ENCODE measurements around the gene SMG6. TPM values are rescaled to one million over a fixed set of nuclear protein-coding genes. Genes with fewer than 3 reads are reported as not detected.
"Not testable (repeated sequence)": the region's sequence is repeated elsewhere in the genome, so short reads cannot be mapped to it uniquely, and the experiment has no call there.

SMG6 gene
- polyA plus RNA-seq, 1 donor, result 30.1 TPM

GRCh38 chr17:2264067-2264860, 39.3 kb downstream of the SMG6 start:
- DNase-seq, result no peak

DNA sequence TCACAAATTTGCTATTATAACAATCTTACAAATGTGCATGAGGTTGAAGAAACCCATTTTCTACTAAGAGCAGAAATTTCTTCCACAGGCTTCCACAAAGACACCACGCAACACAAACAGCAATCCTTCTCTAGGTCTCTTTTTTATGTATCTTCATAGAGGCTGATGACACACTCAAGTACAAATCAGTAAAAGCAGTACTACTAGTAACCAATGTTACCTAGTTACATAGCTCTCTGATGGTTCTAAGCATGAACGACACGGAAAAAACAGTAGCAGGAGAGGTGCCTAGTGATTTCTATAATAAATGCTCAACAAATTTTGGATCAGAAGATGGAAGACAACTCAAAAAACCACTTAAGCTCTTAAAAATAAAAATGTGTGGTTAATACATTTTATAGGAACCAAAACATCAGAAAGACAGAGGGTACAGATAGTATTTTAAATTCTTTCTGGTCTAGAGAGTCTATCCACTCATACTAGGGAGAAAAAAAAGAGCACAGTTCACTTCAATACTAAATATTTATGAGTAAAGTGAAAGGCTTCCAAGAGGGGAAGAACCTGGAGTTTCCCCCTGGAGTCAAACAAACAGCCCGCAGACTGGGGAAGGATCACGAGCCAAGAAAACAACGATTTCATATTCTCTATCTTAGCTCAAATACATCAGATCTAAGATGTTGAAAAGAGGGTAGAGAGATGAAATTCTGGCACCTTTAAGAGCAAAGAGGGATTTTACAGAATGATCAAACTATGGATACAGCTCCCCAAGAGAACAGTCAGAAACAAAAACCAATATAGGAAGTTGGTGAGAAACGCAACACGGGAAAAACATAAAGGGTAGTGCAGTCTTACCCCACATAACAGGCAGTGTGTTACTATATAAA, 40.2 kb downstream of the SMG6 start:
- no peak for DNase-seq

- no peak for DNase-seq
Measured at GRCh38 chr17:2262135-2262587, 41.4 kb downstream of the SMG6 start.

DNA sequence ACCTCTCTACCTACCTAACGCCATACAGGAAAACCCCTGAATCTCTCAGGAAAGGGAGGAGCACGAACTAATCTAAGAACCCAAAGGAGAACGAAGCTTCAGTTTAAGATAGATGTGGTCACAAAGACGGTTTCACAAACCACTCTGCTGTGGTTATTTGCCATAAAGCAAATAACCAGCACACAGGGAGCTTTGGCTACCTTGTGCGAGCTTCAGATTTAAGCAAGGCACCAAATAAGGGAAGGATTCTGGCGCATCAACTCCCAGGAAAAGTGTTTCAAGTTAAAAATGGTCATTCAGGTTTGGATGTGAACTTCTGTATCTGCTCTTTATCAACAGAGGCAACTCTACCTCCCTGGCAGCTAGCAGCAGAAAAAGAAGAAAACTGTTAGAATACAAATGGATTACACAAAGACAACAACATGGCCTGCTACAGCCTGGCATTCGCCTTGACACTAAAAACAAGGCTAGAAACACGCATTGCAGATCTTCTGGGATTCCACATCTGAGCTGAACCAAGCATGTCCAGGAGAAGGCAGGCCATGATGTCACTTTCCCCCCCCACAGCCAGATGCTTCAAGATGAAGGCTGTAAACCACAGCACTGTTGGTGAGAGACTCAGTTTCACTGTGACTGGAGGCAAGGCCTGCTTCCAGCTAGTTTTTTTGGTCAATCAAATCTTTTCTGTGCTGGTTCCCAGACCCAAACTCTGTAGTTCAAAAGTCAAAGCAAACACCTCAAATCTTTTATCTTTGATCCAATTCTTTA, 43.6 kb downstream of the SMG6 start:
- no peak for DNase-seq

DNA sequence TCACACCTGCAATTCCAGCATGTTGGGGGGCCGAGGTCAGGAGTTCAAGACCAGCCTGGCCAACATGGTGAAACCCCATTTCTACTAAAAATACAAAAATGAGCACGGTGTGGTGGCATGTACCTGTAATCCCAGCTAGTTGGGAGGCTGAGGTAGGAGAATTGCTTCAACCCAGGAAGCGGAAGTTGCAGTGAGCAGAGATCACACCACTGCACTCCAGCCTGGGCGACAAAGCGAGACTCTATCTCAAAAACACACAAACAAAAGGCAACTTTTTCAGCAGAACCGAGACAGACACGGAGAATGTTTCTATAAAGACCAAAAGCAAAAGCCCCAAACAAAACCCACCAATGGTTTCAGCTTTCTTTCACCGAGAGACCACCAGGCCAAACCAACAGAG, 44.8 kb downstream of the SMG6 start:
- not testable (repeated sequence) for DNase-seq

DNA sequence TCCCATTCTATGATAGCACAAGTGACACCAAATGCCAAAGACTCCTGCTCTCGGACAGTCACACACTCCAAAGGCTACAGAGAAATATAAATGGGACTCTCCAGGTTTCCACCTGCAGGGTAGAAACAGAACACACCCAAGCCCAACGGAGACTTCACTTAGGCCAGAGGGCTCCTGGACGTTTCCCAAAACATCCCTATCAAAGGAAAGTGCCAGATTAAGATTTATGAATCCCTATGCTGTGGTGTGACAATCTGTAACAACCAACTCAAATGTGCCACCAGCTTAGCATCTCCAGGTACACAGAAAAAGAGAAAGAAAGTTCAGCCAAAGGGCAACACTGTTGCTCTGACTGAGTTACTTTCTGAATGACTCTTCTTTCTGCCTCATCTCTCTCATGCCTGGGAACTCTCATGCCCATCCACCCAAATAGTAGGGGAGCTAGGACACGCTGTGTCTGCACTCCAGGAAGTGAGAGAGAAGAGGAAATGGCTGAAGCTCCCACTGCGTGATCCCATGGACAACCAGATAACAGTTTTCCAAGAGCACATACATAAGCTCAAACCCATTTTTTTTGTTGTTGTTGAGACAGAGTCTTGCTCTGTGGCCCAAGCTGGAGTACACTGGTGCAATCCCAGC, 49.7 kb downstream of the SMG6 start:
- no peak for DNase-seq

- no peak for DNase-seq
Measured at GRCh38 chr17:2253362-2253761, 50.2 kb downstream of the SMG6 start.

DNA sequence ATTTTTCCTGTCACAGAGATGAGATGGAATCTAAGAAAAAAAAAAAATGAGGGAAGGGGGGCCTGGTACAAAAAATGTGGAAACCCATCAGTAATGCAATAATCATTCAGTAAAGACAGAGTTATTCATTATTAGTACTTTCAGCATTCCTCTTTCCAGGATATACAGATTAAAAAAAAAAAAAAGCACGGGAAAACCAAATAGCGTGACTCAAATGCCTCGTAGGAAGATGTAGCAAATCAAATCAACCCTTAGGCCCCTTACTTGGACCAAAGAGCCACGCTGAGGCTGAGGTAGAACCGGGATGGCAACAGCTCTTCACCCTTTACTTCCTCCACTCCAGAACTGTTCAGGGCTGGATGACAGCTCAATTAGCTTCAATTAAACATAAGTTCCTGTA, 52.5 kb downstream of the SMG6 start:
- no peak for DNase-seq

GRCh38 chr17:2250140-2251095, 53.2 kb downstream of the SMG6 start:
- DNase-seq, result no peak

GRCh38 chr17:2247005-2247404, 56.6 kb downstream of the SMG6 start:
- no peak for DNase-seq

DNA sequence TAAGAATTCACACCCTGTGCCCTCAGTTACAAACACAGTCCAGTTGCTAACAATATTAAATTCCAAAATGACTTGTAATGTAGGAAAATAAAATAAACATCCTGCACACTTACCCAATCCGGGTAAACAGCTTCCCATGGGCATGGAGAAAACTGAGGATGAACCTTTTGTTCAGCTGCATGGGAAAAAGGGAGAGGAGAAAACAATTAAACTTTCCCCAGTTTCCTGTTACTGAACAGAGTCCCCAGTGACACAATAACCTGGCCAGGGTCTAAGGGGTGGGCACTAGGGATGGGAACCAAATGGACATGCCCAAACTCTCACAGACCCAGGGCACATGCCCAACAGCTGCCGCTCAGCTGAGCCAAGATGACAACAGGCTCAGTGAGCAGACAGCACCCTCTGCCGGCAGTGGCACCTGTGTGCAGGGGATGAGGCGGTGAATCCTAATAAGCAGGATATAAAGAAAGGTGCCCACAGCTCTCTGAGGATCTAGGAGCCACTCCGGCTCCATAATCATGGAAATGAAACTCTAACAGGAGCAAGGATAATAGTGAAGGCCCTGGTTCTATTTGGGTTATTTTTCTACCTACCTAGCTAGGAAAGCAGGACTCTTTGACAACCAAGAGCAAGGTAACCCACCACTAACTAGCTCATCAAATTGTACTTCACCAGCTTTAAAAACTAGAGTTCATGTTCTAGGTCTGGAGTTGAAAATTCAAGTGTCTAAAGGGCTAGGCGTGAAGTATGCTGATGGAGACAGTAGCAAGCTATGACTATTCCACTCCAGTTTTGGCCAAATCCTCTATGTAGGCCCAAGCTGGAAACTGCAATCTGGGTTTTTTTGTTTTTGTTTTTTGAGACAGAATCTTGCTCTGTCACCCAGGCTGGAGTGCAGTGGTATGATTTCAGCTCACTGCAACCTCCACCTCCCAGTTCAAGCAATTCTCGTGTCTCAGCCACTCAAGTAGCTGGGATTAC, 58.8 kb downstream of the SMG6 start:
- DNase-seq, result peak; percentile 76

DNA sequence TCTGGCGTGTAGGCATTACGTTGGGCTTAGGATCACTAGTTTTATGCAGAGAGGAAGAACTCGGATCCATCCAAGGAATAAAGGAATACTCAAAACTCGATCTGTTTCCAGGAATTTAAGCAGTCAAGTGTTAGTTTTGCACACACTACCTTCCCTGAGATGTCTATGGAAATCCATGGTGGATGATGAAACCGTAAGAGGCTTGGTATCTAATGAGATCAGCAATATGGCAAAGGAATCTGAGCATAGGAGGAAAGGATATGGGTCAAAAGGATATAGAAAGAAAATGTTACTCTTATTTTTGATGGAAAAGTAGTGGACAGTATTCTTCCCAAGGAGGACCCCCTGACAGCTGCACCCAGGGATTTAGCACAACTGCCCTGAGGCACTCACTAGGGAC, 59.6 kb downstream of the SMG6 start:
- DNase-seq, result no peak

DNA sequence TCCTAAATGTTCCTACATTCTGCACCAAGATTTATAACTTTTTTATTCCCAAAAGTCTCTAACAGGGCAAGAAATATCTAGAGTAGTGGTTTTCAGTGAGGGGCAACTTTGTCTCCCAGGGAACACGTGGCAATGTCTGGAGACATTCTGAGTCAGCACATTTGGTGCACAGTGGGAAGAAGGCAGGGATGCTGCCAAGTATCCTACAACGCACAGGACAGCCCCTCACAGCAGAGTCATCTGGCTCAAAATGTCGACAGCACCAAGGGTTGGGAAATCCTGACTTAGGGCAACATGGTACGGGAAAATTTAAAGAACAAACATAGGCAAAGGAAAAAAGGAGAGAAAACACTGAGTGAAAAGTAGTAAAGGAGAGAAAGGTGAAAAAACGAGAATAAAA, 61.8 kb downstream of the SMG6 start:
- no peak for DNase-seq

DNA sequence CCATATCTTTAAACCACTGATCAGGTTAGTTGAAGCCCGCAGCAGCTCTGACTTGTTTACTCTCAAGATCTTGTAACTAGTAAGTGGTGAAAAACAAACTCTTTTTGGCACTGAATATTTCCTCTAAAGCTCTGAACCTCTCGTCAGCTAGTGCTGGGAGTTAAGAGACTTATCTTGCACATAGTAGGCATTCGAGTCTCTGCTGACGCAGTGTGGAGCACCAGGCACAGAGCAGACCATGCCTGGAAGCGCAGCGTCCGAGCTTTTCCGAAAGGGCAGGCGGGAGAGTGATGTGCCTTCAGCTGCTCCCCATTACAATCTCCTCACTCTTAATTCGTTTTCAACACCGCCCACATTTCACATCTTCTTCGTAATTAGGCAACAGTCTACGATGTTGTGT, 63.0 kb downstream of the SMG6 start:
- no peak for DNase-seq

- DNase-seq, result no peak
Measured at GRCh38 chr17:2239882-2240430, 63.6 kb downstream of the SMG6 start.

DNA sequence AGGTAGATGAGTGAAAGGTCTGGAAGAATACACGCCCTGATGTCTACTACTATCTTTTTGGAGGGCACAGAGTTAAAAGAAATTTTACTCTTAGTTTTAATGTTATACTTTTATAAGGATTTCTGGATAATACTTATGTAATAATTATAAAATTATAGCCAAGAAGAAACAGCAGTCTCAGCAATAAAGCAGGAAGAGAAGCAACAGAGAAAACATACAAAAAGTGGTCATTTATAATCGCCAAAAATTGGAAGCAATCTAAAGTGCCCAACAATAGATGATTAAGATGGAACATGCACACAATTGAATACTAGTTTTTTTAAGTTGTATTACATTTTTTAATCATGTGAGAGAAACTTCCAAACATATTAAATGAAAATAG, 64.4 kb downstream of the SMG6 start:
- no peak for DNase-seq

- DNase-seq, result no peak
Measured at GRCh38 chr17:2238432-2239169, 65.0 kb downstream of the SMG6 start.

- DNase-seq, result no peak
Measured at GRCh38 chr17:2237950-2238349, 65.6 kb downstream of the SMG6 start.

- no peak for DNase-seq
Measured at GRCh38 chr17:2237521-2237921, 66.1 kb downstream of the SMG6 start.

All from left kidney (tissue), 2 donors.